HFF-Myc (cell line): ENCODE results near the gene PWWP2B.

ENCODE experiments used
- DNase-seq: peaks from one replicate; pipeline ENCODE4 v3.0.0-alpha.2; 2011; ENCODE audit warnings: low read depth; ENCODE audit errors: extremely low read depth
- H3K4me3 ChIP-seq: replicated peaks from 2 replicates; pipeline ENCODE4 v1.5.1; 2011; ENCODE audit warnings: low read depth, mild to moderate bottlenecking, control low read depth, low read length
- TF ChIP-seq, protein P1 (sequence below): IDR thresholded peaks from 2 replicates; pipeline ENCODE4 v1.5.1; 2012; ENCODE audit warnings: mild to moderate bottlenecking, low read depth, low read length, control low read depth; ENCODE audit errors: missing control alignments

Gene PWWP2B

DNA sequence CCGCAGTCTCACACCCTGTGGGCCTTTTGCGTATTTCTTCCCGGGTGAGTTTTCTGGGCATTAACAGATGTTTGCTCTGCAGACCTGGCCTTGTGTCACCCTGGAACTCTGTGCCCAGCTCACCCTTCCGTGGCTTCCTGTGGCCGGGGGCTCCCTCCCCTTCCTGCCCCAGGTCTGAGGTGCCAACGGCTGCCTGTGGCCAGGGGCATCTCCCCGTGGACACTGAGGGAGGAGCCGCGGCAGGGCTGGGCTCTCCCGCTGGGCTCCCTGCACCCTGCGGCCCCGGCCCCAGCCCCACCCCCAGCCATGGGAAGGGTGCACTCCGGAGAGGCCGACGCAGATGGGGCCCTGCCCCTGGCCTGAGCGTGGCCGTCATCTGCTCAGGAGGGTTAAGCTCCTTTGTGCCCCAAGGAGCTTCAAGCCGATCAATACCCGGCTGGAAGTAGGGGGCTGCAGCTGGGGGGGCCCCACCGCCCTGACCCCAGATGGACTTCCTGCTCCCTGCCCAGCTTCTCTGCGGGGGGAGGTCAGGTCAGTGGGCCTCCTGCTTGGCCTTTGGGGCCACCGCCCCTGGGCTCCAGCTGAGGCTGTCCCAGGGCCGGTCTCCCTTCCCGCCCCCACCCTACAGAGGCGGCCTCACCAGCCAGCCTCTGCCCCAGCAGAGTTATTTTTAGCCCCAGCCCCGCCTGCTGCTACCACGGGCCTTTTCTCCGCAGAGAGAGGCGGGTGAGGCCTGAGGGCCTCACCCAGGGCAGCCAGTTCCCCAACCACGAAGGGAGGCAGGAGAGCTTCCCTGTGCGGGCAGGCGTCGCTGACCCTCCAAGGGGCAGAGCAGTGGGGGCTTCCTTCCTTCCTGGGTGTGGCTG lies 24.2 kb downstream of the PWWP2B start:
- no peak for DNase-seq
- TF ChIP-seq, protein P1, sequence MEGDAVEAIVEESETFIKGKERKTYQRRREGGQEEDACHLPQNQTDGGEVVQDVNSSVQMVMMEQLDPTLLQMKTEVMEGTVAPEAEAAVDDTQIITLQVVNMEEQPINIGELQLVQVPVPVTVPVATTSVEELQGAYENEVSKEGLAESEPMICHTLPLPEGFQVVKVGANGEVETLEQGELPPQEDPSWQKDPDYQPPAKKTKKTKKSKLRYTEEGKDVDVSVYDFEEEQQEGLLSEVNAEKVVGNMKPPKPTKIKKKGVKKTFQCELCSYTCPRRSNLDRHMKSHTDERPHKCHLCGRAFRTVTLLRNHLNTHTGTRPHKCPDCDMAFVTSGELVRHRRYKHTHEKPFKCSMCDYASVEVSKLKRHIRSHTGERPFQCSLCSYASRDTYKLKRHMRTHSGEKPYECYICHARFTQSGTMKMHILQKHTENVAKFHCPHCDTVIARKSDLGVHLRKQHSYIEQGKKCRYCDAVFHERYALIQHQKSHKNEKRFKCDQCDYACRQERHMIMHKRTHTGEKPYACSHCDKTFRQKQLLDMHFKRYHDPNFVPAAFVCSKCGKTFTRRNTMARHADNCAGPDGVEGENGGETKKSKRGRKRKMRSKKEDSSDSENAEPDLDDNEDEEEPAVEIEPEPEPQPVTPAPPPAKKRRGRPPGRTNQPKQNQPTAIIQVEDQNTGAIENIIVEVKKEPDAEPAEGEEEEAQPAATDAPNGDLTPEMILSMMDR = no peak
- no peak overlapping the region for H3K4me3 ChIP-seq

DNA sequence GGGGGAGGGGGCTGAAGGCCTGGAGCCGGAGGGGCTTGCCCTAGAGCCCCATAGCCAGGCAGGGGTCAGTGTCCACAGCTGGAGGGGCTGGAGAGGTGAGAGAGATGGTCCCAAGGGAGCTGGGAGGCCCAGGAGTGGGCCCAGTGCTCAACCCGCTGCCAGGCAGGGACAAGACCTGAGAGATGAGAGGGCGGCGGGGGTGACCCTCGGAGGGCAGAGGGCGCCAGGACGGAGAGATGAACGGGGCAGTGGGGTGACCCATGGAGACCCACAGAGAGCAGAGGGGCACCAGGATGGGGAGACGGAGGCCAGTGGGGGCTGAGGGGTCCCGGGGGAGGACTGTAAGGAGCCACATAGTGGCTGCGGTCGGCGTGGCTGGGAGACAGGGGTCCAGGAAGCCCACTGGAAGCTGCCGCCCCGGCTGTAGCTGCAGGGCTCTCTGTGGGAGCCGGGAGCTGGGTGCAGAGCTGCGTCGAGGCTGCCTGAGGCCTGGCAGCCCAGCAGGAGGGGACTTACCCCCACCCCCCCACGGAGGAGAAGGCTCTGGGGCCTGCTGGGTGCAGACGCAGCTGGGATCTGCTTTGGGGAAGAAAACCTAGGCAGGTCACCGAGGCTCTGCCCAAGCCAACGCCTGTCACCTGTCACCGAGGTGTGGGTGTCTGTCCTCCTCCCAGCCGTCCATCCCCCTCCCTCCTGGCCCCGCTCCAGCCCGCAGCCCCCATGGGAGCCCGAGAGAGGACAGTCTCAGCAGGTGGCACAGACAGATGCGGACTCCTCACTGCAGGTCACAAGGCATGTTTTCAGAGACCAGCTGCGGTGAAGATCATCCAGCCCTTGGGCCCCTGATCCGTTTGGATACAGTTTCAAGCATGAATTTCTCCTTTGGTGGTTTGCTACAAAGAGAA lies 25.1 kb downstream of the PWWP2B start:
- TF ChIP-seq, protein P1 = no peak
- no peak for DNase-seq
- H3K4me3 ChIP-seq = no peak overlapping the region

DNA sequence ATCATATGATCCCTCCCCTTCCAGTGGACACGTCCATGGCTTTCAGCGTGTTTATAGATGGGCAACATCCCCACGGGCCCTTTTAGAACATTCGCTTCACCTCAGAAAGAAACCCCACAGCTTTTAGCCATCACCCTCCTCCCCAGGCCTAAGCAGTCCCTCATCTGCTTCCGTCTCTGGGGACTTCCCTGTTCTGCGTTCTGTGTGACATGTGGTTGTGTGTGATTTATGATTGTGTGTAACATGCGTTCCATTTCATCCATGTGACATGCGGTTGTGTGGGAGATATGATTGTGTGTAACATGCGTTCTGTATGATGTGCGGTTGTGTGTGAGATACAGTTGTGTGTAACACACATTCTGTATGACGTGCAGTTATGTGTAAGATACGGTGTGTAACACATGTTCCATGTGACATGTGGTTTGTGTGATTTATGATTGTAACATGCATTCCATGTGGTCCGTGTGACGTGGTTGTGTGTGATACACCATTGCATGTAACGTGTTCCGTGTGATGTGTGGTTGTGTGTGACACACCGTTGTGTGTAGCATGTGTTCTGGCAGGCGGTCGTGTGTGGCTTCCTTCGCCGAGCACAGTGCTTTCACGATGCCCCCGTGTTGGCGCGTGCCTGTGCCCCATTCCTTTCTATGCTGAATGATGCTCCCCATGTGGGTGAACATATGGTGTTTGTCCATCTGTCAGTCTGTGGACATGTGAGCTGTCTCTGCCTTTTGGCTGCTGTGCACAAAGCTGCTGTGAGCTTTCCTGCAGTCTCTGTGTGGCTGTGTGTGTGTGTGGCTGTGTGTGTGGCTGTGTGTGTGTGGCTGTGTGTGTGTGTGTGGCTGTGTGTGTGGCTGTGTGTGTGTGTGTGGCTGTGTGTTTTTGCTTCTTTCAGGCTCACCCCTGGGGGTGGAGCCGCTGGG lies 26.2 kb downstream of the PWWP2B start:
- no peak overlapping the region for H3K4me3 ChIP-seq
- DNase-seq = no peak
- TF ChIP-seq, protein P1 = no peak

DNA sequence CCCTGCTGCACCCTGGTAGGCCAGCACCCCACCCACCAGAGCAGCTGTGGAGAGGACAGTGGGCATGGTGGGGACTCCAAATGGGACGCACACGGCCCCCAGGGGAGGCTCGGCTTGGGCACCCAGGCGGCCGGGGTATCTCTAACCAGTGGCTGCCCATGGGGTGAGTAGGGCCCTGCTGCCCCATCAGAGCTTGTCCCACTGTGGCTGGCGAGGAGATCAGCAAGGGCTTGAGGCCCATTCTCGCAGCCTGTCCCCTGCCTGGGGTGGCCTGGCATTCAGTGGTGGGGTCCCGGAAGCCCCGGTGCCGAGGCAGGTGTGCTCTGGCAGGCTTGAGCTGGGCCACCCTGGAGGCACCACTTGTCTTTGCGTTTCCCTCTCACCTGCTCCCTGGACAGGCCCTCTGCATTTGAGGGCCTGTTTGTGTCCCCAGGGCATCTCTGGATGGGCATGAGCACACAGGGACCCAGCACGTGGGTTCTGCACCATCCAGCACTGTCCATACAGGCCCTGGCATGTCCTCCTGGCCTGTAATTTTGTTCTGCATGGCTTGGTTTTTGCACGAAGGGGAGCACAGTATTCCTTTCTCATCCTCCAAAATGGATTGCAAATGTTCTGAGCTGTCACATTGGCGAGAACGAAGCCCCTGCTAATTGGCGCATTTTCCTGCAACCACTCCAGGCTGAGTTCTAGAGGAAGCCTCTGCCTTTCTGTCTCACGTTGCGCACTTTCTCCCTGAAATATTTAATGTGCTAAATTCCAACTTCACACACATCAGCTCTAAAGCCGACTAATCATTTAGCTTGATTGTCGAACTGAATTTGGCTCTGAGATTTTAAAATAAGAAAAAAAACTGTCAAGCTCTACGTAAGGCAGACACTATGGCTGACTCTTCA lies 27.2 kb downstream of the PWWP2B start:
- no peak overlapping the region for H3K4me3 ChIP-seq
- TF ChIP-seq, protein P1 = no peak
- DNase-seq = no peak

DNA sequence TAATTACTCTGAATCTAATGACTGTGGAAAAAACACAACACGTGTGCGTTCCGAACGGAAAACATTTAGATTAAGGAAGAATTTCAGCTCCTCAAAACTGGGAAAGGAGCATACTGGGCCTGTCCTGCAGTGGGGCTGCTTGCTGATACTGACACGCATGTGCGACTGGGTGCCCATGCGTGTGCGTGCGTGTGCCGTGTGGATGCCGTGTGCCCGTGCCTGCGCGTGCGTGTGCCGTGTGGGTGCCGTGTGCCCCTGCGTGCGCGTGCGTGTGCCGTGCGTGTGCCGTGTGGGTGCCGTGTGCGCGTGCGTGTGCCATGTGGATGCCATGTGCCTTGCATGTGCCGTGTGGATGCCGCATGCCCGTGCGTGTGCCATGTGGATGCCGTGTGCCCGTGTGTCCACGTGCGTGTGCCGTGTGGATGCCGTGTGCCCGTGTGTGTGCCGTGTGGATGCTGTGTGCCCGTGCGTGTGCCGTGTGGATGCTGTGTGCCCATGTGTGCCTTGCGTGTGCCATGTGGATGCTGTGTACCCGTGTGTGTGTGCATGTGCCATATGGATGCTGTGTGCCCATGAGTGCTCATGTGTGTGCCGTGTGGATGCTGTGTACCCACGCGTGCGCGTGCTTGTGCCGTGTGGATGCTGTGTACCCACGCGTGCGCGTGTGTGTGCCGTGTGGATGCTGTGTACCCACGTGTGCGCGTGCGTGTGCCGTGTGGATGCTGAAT lies 28.2 kb downstream of the PWWP2B start:
- TF ChIP-seq, protein P1 = no peak
- H3K4me3 ChIP-seq = no peak overlapping the region
- no peak for DNase-seq
